ENCODE measurements around the gene SPATA21. TPM values are rescaled to one million over a fixed set of nuclear protein-coding genes. Genes with fewer than 3 reads are reported as not detected.
"Not testable (repeated sequence)": the region's sequence is repeated elsewhere in the genome, so short reads cannot be mapped to it uniquely, and the experiment has no call there.

Gene SPATA21
- not detected for total RNA-seq

- H3K9me3 ChIP-seq, result no peaks in the 10 kb centered on the region
- DNase-seq (ENCODE audit: low spot score in 2 of 2), result no peak
- H3K4me1 ChIP-seq, result peaks cover 14% of the 10 kb centered on the region
- TF ChIP-seq POLR2AphosphoS5 (IDR thresholded peaks at IDR 0.05) (no peak), CTCF (IDR thresholded peaks at IDR 0.05) (no peak), EP300 (IDR thresholded peaks at IDR 0.05) (no peak), POLR2A (IDR thresholded peaks at IDR 0.05) (no peak)
- H3K4me3 ChIP-seq, result no peak within 1 kb of the TSS
- 82% methylated on average over 3 of the region's 3 CpGs for WGBS
- H3K36me3 ChIP-seq, result no peaks in the 10 kb centered on the region
- H3K27me3 ChIP-seq, result peaks cover 6% of the 10 kb centered on the region
- H3K27ac ChIP-seq, result no peak within 1 kb of the TSS
These were observed at the start of gene SPATA21 for GRCh38 chr1:16436946-16437474. TSS of gene SPATA21 (minus strand) at chr1:16437424. CDS start at chr1:16431371, 6,053 bp downstream.

GRCh38 chr1:16487011-16487410, 49.8 kb upstream of the SPATA21 start:
- H3K9me3 ChIP-seq; H3K27me3 ChIP-seq; H3K4me3 ChIP-seq; DNase-seq (ENCODE audit: low spot score in 2 of 2); H3K4me1 ChIP-seq; H3K27ac ChIP-seq: not testable (repeated sequence)
- peaks cover 58% of the 10 kb centered on the region for H3K36me3 ChIP-seq

- not testable (repeated sequence) for H3K27me3 ChIP-seq; H3K27ac ChIP-seq; H3K9me3 ChIP-seq; DNase-seq (ENCODE audit: low spot score in 2 of 2); H3K4me1 ChIP-seq; H3K4me3 ChIP-seq
- 98% methylated on average over 6 of the region's 8 CpGs for WGBS
- H3K36me3 ChIP-seq, result peaks cover 58% of the 10 kb centered on the region
These were observed 49.1 kb upstream of the SPATA21 start for GRCh38 chr1:16486316-16486715.

GRCh38 chr1:16484931-16485330, 47.7 kb upstream of the SPATA21 start:
- H3K9me3 ChIP-seq, result no peaks in the 10 kb centered on the region
- H3K27me3 ChIP-seq, result no peaks in the 10 kb centered on the region
- H3K4me1 ChIP-seq, result no peaks in the 10 kb centered on the region
- TF ChIP-seq POLR2A (IDR thresholded peaks at IDR 0.05) (no peak), EP300 (IDR thresholded peaks at IDR 0.05) (no peak), POLR2AphosphoS5 (IDR thresholded peaks at IDR 0.05) (no peak), CTCF (IDR thresholded peaks at IDR 0.05) (no peak)
- DNase-seq (ENCODE audit: low spot score in 2 of 2), result peak in 1 of 2 donors; percentile 48
- peaks cover 60% of the 10 kb centered on the region for H3K36me3 ChIP-seq
- WGBS, result 87% methylated on average over 3 of the region's 6 CpGs
- no peak overlapping the region for H3K27ac ChIP-seq
- no peak overlapping the region for H3K4me3 ChIP-seq

GRCh38 chr1:16484501-16484835, 47.2 kb upstream of the SPATA21 start:
- no peak for DNase-seq (ENCODE audit: low spot score in 2 of 2)
- 95% methylated on average over 5 of the region's 8 CpGs for WGBS
- TF ChIP-seq CTCF (IDR thresholded peaks at IDR 0.05), result no peak
- TF ChIP-seq POLR2A (IDR thresholded peaks at IDR 0.05), result no peak
- TF ChIP-seq POLR2AphosphoS5 (IDR thresholded peaks at IDR 0.05), result no peak
- no peak for TF ChIP-seq EP300 (IDR thresholded peaks at IDR 0.05)
- peaks cover 56% of the 10 kb centered on the region for H3K36me3 ChIP-seq
- H3K4me3 ChIP-seq, result no peak overlapping the region
- H3K4me1 ChIP-seq, result no peaks in the 10 kb centered on the region
- no peaks in the 10 kb centered on the region for H3K27me3 ChIP-seq
- H3K9me3 ChIP-seq, result no peaks in the 10 kb centered on the region
- no peak overlapping the region for H3K27ac ChIP-seq

GRCh38 chr1:16483639-16484500, 46.6 kb upstream of the SPATA21 start:
- H3K36me3 ChIP-seq, result peaks cover 57% of the 10 kb centered on the region
- DNase-seq (ENCODE audit: low spot score in 2 of 2); H3K27ac ChIP-seq; H3K4me1 ChIP-seq; H3K27me3 ChIP-seq; H3K4me3 ChIP-seq; H3K9me3 ChIP-seq: not testable (repeated sequence)
- 87% methylated on average over 23 of the region's 45 CpGs for WGBS

- peaks cover 64% of the 10 kb centered on the region for H3K36me3 ChIP-seq
- not testable (repeated sequence) for H3K4me3 ChIP-seq; H3K9me3 ChIP-seq; H3K27ac ChIP-seq; H3K4me1 ChIP-seq; H3K27me3 ChIP-seq; DNase-seq (ENCODE audit: low spot score in 2 of 2)
- 95% methylated on average over 21 of the region's 26 CpGs for whole genome bisulfite sequencing
These were observed 45.9 kb upstream of the SPATA21 start for GRCh38 chr1:16483146-16483545.

All from suprapubic skin (tissue), 4 donors.